ENCODE data around the gene SLC12A7. TPM values are rescaled to one million over a fixed set of nuclear protein-coding genes. Genes with fewer than 3 reads are reported as not detected.

SLC12A7 gene
- polyA plus RNA-seq, 1 donor (not counting 4 experiments of a cell fraction or from before 2014, with no cell fraction given), result 1.5 TPM

- Histone ChIP-seq H3K4me3 (ENCODE audit: control insufficient read depth in 2 of 3, extremely low read depth in 1 of 3, insufficient read depth in 2 of 3, low read depth in 1 of 3, low read length in 3 of 3) (peak overlapping the region; percentile 35 to 46 (median 44)), H3K9me3 (ENCODE audit: control insufficient read depth, low read depth, low read length) (no peaks in the 10 kb centered on the region), H3K4me1 (ENCODE audit: control insufficient read depth, extremely low read depth, insufficient read depth, low read length) (peaks cover 17% of the 10 kb centered on the region), H3K79me2 (ENCODE audit: control insufficient read depth, insufficient read depth, low read length) (no peaks in the 10 kb centered on the region), H2AFZ (ENCODE audit: control insufficient read depth, low read length) (peak overlapping the region; percentile 46), H3K27ac (ENCODE audit: control insufficient read depth, insufficient read depth, low read length) (no peak overlapping the region), H3K4me2 (ENCODE audit: control insufficient read depth, extremely low read depth, insufficient read depth, low read depth, low read length) (peak overlapping the region; percentile 65), H3K9ac (ENCODE audit: control insufficient read depth, extremely low read depth, insufficient read depth, low read length) (peak overlapping the region; percentile 22), H4K20me1 (ENCODE audit: control insufficient read depth, extremely low read depth, insufficient read depth, low read length) (peaks cover 8% of the 10 kb centered on the region), H3K27me3 (ENCODE audit: control insufficient read depth, extremely low read depth, insufficient read depth, low read length) (peaks cover 83% of the 10 kb centered on the region), H3K9me1 (ENCODE audit: control insufficient read depth, extremely low read depth, insufficient read depth, low read length) (no peaks in the 10 kb centered on the region), H3K36me3 (ENCODE audit: control insufficient read depth in 2 of 2, extremely low read depth in 1 of 2, insufficient read depth in 2 of 2, low read length in 2 of 2) (no peaks in the 10 kb centered on the region)
- DNase-seq (ENCODE audit: low read depth, low spot score) (no peak), FAIRE-seq (no peak)
- dilution Hi-C loops (cut with MboI; ENCODE audit: extremely low pct_ligation_motif_present, low sequenced_read_pairs), result no loop called here
- TF ChIP-seq CTCF (optimal IDR thresholded peaks at IDR 0.05 in 1 of 3, IDR thresholded peaks at IDR 0.05 in 1 of 3, conservative IDR thresholded peaks at IDR 0.05 in 1 of 3; ENCODE audit: extremely low read depth in 1 of 3, insufficient read depth in 2 of 3, low read length in 3 of 3) (peak in 1 of 3 experiments; percentile 55), EZH2 (IDR thresholded peaks at IDR 0.05; ENCODE audit: low read length) (no peak)
Observed at GRCh38 chr5:1004461-1005248, 107.2 kb downstream of the SLC12A7 start.

- peak overlapping the region in 2 of 3 experiments; percentile 35 to 44 for H3K4me3 ChIP-seq (ENCODE audit: control insufficient read depth in 2 of 3, extremely low read depth in 1 of 3, insufficient read depth in 2 of 3, low read depth in 1 of 3, low read length in 3 of 3)
- H3K27me3 ChIP-seq (ENCODE audit: control insufficient read depth, extremely low read depth, insufficient read depth, low read length), result peaks cover 85% of the 10 kb centered on the region
- H3K9ac ChIP-seq (ENCODE audit: control insufficient read depth, extremely low read depth, insufficient read depth, low read length), result no peak overlapping the region
- no peak overlapping the region for H3K27ac ChIP-seq (ENCODE audit: control insufficient read depth, insufficient read depth, low read length)
- H4K20me1 ChIP-seq (ENCODE audit: control insufficient read depth, extremely low read depth, insufficient read depth, low read length), result peaks cover 8% of the 10 kb centered on the region
- H3K9me3 ChIP-seq (ENCODE audit: control insufficient read depth, low read depth, low read length), result no peaks in the 10 kb centered on the region
- H3K4me2 ChIP-seq (ENCODE audit: control insufficient read depth, extremely low read depth, insufficient read depth, low read depth, low read length), result peak overlapping the region; percentile 65
- TF ChIP-seq CTCF (optimal IDR thresholded peaks at IDR 0.05 in 1 of 3, IDR thresholded peaks at IDR 0.05 in 1 of 3, conservative IDR thresholded peaks at IDR 0.05 in 1 of 3; ENCODE audit: extremely low read depth in 1 of 3, insufficient read depth in 2 of 3, low read length in 3 of 3), result no peak
- no peak for TF ChIP-seq EZH2 (IDR thresholded peaks at IDR 0.05; ENCODE audit: low read length)
- H3K79me2 ChIP-seq (ENCODE audit: control insufficient read depth, insufficient read depth, low read length), result no peaks in the 10 kb centered on the region
- FAIRE-seq, result peak; percentile 84
- peaks cover 17% of the 10 kb centered on the region for H3K4me1 ChIP-seq (ENCODE audit: control insufficient read depth, extremely low read depth, insufficient read depth, low read length)
- no peaks in the 10 kb centered on the region for H3K36me3 ChIP-seq (ENCODE audit: control insufficient read depth in 2 of 2, extremely low read depth in 1 of 2, insufficient read depth in 2 of 2, low read length in 2 of 2)
- dilution Hi-C loops (cut with MboI; ENCODE audit: extremely low pct_ligation_motif_present, low sequenced_read_pairs), result no loop called here
- peak overlapping the region; percentile 74 for H2AFZ ChIP-seq (ENCODE audit: control insufficient read depth, low read length)
- DNase-seq (ENCODE audit: low read depth, low spot score), result peak; percentile 92
- no peaks in the 10 kb centered on the region for H3K9me1 ChIP-seq (ENCODE audit: control insufficient read depth, extremely low read depth, insufficient read depth, low read length)
Observed at GRCh38 chr5:1003296-1003937, 108.4 kb downstream of the SLC12A7 start.

Data from keratinocyte (primary cell).